HG03135 (cell line): Measurements from ENCODE around the gene ANO6.

Experiments
- ATAC-seq: cut with Tn5 transposase; IDR thresholded peaks from one replicate; pipeline ENCODE4 v1.9.1; 2021; ENCODE audit warnings: mild to moderate bottlenecking, moderate library complexity; ENCODE audit not compliant: unreplicated experiment

The ANO6 gene

DNA sequence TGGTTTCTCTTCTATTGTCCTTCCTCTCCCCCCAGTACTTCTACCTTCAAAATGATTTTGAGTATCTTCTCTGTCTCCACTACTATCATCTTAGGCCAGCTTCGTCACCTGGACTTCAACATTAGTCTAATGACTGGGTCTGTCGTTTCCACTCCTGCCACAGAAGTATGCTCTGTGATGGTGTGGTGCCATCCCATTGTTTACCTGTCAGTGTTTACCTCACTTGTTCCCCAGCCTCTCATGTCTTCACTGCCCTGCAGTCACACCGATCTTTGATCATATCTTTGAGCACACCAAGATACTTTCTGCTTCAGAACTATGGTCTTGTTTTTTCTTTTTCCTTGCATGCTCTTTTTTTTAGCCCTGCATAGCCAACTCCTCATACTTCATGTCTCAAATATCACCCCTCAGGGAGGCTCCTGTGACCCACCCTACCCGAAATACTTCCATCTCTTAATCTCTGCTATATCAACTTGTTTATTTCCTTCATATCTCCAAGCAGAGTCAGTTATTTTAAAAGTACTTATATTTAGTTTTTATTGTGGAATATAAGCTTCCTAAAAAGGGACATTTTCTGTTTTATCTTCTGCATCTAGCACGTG lies 60.4 kb downstream of the ANO6 start:
- no peak for ATAC-seq

DNA sequence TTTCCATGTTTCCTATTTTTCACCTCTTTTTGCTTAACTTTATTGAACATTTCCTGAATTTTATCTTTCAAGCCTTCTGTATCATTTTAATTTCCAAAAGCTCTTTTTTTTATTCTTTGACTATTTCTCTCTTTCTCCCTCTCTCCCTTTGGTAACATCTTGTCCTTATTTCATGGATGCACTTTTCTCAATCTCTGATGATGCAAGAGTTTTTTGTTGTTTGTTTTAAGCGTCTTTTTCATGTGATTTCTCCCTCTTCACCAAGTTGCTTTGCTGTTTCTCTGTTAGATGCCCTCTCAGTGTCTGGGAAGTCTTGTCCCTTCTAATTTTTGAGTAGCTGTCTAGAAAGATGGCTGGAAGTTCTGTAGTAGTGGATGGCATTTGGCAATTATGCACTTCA lies 62.6 kb downstream of the ANO6 start:
- no peak for ATAC-seq

DNA sequence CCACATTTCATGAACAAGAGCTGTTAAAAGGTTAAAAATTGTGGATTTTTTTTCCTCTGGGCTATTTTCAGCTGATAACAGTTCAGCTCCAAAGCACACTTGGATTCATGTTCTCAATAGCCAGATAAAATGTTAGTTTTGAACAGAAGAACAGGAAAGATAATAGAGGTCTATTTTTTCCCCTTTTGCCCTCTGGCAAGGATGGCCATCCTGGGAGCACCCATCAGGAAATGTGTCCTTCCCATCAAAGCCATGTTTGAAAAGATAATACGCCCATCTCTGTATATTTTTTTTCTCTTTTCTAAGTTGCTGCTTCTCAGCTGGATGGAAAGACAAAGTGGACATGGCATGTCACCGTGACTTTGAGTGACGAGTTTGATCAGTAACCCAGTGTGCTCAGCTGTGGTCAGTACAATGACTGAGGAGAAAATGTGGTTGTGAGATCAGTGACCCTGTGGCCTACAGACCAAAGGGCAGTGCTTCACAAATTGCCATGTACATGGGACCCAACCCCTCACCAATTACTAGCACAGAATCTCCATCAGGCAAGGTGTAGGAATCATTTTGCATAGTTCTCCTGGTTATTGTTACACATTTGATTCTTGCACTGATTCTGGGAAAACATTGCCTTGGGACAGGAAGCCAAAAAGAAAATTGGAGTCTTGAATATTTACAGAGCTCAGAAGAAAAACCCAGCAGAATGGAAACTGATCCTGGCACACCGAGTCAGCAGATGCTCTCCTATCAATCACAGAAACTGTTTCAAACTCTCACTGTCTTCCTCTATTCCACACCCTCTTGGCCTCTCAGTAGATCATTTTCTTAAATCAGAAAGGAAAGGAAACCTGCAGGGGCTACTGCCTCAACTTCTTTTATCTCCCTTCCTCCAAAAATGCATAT lies 64.3 kb downstream of the ANO6 start:
- no peak for ATAC-seq

DNA sequence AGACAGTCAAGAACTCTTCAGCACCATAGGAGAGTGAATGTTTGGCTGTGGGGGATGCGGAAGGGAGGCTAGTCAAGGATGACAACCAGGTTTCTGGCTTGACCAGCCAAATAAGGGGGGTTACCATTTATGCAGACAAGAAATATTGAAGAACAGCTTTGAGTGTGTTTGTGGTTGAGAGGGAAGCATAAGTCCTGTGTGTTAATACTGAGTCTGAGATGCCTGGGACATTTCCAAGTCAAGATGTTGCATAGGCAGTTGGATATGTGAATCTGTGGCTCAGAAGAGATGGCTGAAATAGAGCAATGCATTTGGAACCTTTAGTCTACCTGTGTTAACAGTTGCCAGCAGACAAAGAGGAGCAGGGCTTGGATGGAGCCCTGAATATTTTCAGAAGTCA lies 66.1 kb downstream of the ANO6 start:
- no peak for ATAC-seq

DNA sequence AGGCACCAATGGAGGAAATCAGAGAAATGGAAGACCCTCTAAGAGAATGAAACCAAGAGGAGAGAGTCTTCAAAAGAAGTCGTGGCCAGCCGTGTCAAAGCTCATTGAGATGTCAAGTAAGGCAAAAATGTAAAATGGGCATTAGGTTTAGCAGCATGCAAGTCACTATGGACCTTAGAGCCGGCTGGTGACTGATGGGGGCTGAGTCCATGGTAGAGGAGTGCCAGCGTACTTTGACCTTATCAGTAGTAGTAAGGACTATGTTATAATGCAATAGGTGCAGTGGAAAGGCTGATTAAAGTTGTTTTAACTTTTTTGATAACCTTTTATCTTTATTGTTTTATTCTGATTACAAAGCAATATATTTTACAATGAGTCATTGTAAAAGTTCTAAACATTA lies 66.5 kb downstream of the ANO6 start:
- no peak for ATAC-seq

DNA sequence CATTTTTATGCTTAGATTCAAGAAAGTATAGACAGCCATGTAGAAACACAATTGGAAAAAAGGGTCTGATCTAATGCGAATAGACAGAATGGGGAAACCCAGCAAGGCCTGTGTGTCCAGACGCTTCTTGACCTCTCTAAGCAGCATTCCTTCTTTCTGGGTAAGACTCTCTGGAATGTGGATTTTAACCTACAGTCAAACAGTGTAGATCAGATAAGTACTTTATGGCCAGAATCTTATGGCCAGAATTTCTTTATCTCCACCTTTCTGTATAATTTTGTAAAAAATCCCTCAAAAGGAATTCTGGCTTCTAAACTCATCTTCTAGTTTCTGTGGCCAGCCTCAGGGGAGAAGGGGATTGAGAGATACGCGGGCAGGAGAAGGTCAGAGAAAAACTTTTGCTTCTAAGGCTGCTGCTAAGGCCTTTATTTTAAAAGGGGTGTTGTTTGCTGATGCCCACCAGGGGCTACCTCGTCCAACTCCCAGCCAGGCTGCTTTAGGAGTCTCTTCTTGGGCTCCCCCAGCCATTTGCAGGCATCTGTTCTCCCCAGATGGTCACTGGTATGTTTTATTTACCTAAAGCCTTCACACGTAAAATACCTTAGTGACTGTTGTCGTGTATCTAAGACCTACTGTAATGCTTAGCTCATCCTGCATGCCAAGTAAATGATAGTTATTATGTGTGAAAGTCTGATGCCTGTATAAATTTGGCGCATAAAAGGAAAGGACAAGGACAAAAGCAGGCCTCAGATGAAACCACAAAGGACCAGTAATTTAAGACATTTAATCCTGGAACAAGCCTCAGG lies 68.4 kb downstream of the ANO6 start:
- no peak for ATAC-seq

DNA sequence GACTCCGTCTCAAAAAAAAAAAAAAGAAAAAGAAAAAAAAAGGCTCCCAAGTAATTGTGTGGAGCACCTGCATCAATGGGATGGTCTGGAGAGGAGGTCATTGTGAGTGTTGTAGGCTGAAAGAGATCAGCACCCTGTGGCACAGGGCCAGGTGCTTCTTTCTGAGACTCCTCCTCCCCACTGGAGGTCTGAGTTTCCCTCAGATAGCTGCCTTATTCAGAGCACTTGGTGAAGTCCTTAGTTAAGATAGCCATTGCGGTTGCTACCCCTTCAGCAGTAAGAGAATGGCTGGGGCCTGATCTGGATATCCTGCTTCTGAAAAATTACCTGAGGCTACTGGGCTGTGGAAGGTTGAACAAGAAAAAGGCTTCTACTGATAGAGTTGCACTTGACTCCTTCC lies 69.8 kb downstream of the ANO6 start:
- ATAC-seq, result no peak

DNA sequence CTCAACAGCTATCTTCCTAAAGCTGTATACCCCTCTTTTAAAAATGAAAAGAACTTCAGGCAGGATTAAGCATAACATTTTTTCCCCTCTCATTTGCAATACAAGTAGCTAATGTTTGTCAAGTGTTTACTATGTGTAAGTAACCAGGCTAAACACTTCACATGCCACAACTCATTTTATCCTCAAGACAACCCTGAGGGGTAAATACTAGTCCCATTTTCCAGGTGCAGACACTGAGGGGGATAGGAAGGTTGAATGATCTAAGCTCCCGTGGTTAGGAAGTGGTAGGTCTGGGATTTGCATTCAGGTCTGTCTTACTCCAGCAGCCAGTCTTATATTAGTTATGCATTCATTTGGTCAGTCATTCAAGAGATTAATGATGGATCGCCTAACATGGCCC lies 70.7 kb downstream of the ANO6 start:
- ATAC-seq, result no peak

DNA sequence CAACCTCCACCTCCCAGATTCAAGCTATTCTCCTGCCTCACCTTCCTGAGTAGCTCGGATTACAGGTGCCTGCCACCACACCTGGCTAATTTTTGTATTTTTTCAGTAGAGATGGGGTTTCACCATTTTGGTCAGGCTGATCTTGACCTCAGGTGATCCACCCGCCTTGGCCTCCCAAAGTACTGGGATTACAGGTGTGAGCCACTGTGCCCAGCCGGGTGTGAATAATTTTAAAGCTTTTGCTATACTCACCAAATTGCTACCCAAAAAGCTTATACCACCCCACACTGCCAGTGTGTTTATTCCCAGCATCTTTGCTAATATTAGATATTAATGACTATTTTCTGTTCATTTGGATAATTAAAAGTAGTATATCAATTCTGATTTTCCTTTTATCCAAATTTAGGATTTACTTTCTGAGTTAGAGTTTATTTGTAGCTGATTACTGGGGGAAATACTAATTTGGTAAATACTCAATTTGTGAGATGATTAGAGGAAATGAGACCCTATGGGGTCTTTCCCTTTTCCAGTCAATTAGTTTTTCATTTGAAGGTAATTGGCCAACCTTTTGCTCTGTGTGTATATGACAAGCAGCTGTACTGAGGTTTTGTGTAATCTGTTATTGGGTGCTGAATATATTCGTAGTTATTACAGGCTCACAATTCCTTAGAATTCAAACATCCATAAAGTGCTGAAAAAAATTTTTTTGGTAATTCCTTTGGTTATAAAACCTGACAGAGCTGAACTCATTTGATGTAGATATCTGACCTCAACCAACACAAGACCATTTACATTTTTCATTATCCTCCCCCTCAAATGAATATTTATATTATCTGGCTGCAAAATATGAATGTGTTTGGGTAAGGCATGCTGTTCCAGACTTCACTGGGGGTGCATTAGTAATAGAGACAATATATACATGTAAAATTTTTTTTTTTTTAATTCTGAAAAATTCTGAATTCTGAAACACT lies 73.6 kb downstream of the ANO6 start:
- no peak for ATAC-seq

DNA sequence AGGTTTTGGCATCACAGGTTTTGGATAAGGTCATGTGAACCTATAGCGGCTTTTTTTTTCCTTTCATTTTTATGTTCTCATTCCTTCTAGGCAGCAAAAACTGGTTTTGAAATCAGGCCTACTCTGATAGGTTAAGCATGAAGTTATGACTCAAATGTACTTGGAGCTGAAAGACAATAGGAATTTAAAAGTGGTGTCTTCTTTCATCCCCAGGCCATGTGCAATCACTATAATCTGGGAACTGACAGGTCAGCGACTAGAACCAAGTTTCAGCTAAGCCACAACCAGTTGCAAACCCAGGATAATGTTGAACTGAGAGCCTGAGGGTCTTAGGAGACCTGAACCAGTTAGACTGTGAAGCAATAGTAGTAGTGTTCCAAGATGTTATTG lies 74.3 kb downstream of the ANO6 start:
- no peak for ATAC-seq

DNA sequence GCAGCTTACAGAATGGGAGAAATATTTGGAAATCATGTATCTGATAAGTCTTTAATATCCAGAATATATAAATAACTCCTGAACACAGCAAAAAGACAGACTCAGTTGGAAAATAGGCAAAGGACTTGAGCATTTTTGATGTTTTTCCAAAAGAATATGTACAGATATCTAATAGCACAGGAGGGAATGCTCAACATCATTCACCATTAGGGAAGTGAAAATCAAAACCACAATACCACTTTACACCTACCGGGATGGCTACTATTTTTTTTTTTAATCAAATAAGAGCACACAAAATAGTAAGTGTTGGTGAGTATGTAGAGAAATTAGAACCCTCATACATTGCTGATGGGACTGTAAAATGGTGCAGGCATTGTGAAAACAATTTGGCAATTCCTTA lies 75.6 kb downstream of the ANO6 start:
- ATAC-seq, result no peak

DNA sequence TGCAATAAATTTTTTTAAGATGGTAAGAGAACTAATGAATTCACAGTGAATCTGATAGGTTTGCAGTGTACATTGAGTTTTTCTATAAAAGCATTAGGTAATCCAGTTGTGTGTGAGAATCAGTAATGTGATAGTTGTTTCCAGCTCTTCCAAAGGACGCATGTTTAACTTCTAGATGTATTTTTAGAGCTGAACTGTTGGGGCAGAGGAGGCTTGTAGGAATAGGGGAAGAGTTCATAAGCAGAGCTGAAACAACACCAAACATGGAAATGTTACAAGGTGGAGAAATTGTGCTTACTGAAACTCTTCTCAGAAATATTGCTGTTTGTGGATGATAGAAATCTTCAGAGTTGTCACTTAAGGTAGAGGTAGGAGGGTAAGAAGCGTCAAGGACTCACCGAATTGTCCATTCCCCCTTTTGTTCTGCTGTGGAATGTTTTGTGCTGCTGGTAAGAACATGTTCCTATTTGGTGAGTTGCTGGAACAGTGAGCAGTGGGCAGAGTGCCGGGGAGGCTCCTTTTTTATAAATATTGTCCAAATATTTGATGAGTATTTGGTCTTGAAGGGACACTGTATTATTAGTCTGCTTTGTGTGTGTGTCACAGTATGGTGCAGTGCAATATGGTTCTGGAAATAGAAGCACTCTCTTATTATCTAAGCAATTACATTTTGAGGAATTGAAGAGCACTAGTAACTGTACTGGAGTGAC lies 76.7 kb downstream of the ANO6 start:
- ATAC-seq, result no peak

DNA sequence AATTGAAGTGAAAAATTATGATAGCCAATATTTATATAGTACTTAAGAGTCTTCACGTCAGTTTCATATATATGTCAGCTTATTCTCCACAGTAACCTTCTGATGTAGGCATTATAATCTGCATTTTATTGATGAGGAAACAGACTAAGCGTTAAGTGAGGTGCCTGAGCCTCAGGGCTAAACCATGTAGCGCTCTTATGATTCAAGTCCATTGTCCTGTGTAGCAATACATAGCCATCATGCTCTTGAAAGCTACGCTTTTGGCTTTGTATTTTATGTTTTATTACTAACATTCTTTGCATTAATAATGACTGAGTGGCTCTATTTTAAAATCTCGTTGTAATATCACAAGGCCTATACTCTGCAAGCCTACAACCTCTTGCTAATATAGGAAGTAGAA lies 79.0 kb downstream of the ANO6 start:
- no peak for ATAC-seq

DNA sequence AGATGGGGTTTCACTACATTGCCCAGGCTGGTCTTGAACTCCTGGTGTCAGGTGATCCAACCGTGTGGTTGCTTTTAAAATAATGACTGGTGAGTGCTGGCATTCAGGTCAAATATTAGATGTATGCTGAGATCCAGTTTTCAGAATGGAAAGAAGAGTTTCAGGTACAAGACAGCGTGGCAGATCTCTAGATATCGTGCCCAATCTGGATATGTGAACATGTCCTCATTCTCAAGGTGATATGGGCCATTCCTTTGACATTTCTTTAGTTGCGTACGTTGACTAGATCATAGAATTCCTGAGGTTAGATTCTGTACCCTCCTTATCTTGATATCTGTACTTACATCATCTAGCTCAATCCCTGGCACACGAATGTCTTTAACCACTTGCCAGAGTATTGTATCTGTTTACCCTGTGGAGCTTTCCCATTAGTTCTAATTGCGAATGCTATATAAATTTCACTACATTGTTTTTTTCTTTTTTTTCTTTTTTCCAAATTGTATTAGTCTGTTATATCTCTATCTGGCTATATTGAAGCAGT lies 80.2 kb downstream of the ANO6 start:
- ATAC-seq, result no peak

DNA sequence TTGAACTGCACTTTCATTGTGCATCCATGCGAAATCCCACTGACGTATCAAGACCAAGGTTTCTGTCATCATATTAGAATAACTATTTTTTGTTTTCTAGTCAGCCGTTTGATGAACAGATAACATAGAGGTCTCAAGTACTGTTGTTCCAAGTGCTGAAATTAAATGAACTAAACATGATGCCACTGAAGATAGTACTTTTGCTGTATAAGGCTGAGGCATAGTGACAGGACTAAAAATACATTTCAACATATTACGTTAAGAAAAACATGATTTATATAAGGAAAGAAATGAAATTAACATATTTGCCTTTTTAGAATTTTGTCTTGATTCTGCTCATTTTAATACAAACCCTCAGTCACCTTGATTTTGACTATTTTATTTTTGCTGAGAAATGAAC lies 82.2 kb downstream of the ANO6 start:
- ATAC-seq, result no peak

DNA sequence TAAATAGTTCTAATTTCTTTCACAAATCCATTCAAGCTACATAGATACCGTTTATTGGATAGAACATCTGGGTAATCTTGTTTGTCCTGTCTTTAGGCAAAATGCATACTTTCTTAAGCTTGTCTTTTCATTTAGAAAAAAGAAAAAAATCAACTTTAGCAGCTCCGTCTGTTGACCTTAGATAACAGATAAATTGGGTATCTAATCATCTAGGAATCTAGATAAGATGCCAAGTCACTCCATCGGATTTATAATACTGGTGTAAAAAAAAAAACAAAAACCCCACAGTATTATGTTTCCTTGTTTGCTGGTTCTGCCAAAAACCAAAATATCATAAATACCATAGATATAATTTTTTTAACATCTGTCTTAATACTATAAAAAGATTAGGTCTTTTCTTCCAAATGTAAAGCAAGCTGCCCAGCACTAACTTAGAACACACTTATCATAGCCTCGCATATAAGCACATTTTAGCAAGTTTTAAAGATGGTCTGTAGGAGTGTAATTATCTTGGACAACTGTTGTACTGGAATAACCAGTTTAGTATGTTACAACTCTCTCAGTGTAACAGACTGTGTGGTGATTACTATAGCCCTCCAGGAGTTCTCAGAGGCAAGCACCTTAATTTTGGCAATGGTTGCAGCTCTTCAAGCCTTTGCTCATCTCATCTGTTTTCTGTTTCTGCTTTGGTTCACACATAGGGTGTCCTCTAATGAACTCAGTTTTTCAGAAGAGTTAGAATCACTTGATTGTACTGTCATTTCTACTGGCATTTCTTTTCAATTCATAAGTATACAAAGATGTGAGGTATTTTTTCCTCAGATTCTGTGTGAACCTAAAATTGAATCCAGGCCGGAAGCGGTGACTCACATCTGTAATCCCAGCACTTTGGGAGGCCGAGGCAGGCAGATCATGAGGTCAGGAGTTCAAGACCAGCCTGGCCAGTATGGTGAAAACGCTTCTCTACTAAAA lies 83.1 kb downstream of the ANO6 start:
- no peak for ATAC-seq

DNA sequence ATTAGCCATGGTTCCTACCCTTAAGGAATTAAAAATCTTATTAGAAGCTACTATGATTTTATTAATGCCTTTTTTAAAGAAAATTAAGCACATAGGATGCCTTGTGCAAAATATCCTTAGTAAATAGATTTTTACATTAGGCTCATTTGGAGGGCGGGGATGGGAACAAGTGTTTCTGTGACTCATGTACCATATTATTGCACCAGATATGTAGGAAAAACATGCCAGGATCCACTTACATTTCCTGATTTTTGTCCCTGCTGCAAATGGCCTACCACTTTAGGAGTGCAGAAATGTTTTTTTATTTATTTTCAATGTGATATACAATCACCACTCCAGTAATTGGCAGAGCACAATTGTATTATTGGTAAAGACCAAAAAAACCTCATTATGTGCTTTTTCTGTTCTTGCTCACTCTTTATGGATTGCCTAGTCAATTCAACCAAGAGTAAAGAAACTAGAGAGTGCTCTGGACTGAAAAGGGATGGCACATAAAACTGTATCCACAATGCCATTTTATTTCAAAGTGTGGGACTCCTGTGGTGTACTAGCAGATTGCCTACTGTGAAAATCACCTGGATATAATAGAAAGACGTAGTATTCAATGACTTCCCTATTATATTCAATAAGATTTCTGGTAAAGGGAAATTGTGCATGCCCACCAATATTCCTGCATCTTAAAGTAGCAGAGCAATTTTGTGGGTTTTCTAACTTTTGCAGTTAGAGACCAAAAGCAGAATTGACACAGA lies 86.9 kb downstream of the ANO6 start:
- no peak for ATAC-seq

DNA sequence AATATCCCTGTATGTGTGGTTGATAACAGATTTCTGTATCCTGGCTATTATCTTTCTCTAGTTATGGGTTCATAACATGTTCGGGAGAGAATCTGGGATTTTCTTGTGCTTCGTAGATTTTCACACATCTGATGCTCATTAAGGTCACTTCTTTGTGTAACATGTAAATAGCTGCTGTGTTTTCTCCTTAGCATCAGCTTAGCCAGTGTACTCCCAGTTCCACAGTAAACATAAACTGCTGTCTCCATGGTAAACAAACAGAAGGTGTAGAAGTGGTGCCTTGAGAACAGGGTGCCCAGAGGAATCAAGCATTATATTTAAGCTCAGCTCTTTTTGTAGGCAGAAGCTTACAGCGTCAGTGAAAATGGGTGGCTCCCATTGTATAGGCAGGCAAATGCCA lies 88.0 kb downstream of the ANO6 start:
- ATAC-seq, result no peak
